Measurements from ENCODE around the gene GMDS. TPM values are rescaled to one million over a fixed set of nuclear protein-coding genes. Genes with fewer than 3 reads are reported as not detected.

The GMDS gene
- total and polyA plus RNA-seq, 11 donors = 4.5 to 10.7 (median 7.0) TPM

- Histone ChIP-seq H3K27me3 (no peaks in the 10 kb centered on the region), H3K27ac (no peak overlapping the region), H3K4me3 (no peak overlapping the region), H3K36me3 (no peaks in the 10 kb centered on the region), H3K4me1 (no peaks in the 10 kb centered on the region), H3K9me3 (no peaks in the 10 kb centered on the region)
- WGBS, 4 donors = 88 to 90% (median 90%) methylated on average over 4 of the region's 4 CpGs
- intact Hi-C loops (cut with DNase I) = no loop called here
- DNase-seq = no peak
- TF ChIP-seq POLR2A (IDR thresholded peaks at IDR 0.05) (no peak), CTCF (IDR thresholded peaks at IDR 0.05) (no peak)
- no peak for ATAC-seq
Measured at GRCh38 chr6:1654054-1654453, 591.4 kb downstream of the GMDS start.

GRCh38 chr6:1652842-1653241 lies 592.6 kb downstream of the GMDS start:
- Histone ChIP-seq H3K36me3 (no peaks in the 10 kb centered on the region), H3K9me3 (no peaks in the 10 kb centered on the region), H3K4me3 (no peak overlapping the region), H3K27me3 (no peaks in the 10 kb centered on the region), H3K27ac (no peak overlapping the region), H3K4me1 (no peaks in the 10 kb centered on the region)
- intact Hi-C loops (cut with DNase I) = no loop called here
- 93 to 95% (median 94%) methylated on average over 10 of the region's 10 CpGs for WGBS, 4 donors
- DNase-seq (no peak), ATAC-seq (no peak)
- TF ChIP-seq CTCF (IDR thresholded peaks at IDR 0.05) (no peak), POLR2A (IDR thresholded peaks at IDR 0.05) (no peak)

GRCh38 chr6:1651362-1651761 lies 594.0 kb downstream of the GMDS start:
- DNase-seq = no peak
- Histone ChIP-seq H3K27me3 (no peaks in the 10 kb centered on the region), H3K9me3 (no peaks in the 10 kb centered on the region), H3K4me3 (no peak overlapping the region), H3K27ac (no peak overlapping the region), H3K4me1 (no peaks in the 10 kb centered on the region), H3K36me3 (no peaks in the 10 kb centered on the region)
- whole genome bisulfite sequencing, 4 donors = 88 to 97% (median 94%) methylated on average over 3 of the region's 3 CpGs
- no peak for ATAC-seq
- TF ChIP-seq CTCF (IDR thresholded peaks at IDR 0.05) = no peak
- TF ChIP-seq POLR2A (IDR thresholded peaks at IDR 0.05) = no peak
- intact Hi-C loops (cut with DNase I) = no loop called here

GRCh38 chr6:1645466-1646185 lies 599.8 kb downstream of the GMDS start:
- no peak for ATAC-seq
- Histone ChIP-seq H3K27ac (no peak overlapping the region), H3K4me1 (peaks cover 0 to 10% (median 0%) of the 10 kb centered on the region in 12 donors), H3K9me3 (no peaks in the 10 kb centered on the region), H3K4me3 (no peak overlapping the region), H3K36me3 (no peaks in the 10 kb centered on the region), H3K27me3 (no peaks in the 10 kb centered on the region)
- intact Hi-C loops (cut with DNase I) = no loop called here
- DNase-seq = no peak
- TF ChIP-seq CTCF (IDR thresholded peaks at IDR 0.05) = no peak
- no peak for TF ChIP-seq POLR2A (IDR thresholded peaks at IDR 0.05)
- 86 to 92% (median 88%) methylated on average over 14 of the region's 14 CpGs for WGBS, 4 donors

Measured in heart left ventricle (tissue), 16 donors.